Ascending aorta (tissue), 2 donors: ENCODE results near the gene CD300C. TPM values are rescaled to one million over a fixed set of nuclear protein-coding genes. Genes with fewer than 3 reads are reported as not detected.

Experiments
- DNase-seq, 2 donors: peaks; one replicate each; pipeline ENCODE4 v3.0.0-alpha.2; 2019; ENCODE audit warnings: low spot score in 2 of 2
- H3K27ac ChIP-seq, 2 donors: fragments of 200-600 bp; sonication (generic); one replicate each; pipeline ENCODE4 v1.5.1; 2016 to 2017; ENCODE audit warnings: mild to moderate bottlenecking in 1 of 2
- H3K27me3 ChIP-seq: fragments of 200-600 bp; sonication (generic); one replicate; pipeline ENCODE4 v1.5.1; 2017
- H3K36me3 ChIP-seq, 2 donors: fragments of 200-600 bp; sonication (generic); one replicate each; pipeline ENCODE4 v1.5.1; 2016
- H3K4me1 ChIP-seq, 2 donors: fragments of 200-600 bp; sonication (generic); one replicate each; pipeline ENCODE4 v1.5.1; 2016 to 2017; ENCODE audit warnings: mild to moderate bottlenecking in 1 of 2
- H3K4me3 ChIP-seq, 2 donors: fragments of 200-600 bp; sonication (generic); one replicate each; pipeline ENCODE4 v1.5.1; 2016 to 2017; ENCODE audit warnings: mild to moderate bottlenecking in 1 of 2
- H3K9me3 ChIP-seq, 2 donors: fragments of 200-600 bp; sonication (generic); one replicate each; pipeline ENCODE4 v1.5.1; 2016
- intact Hi-C: fragments of 100-400 bp; cut with DNase I; formaldehyde crosslinking; loops from one replicate; pipeline ENCODE4 v1.15.1; 2023
- total RNA-seq: library from RNA; depleted of rRNA; stranded (reverse); fragments of >200 nt; gene quantifications from one replicate; pipeline ENCODE4 v1.1.0, GENCODE V29; 2016
- TF ChIP-seq, protein P1 (sequence below), 3 experiments: fragments of 200-600 bp in 2 of 3; fragments of 450-650 bp in 1 of 3; sonication (generic) in 2 of 3; IDR thresholded peaks; one replicate each; pipeline ENCODE4 v1.5.1; 2016 to 2019; ENCODE audit warnings: antibody characterized with exemption in 3 of 3, mild to moderate bottlenecking in 1 of 3, moderate library complexity in 1 of 3

Gene CD300C
- total RNA-seq, 1 donor from 2014 or later = not detected

DNA sequence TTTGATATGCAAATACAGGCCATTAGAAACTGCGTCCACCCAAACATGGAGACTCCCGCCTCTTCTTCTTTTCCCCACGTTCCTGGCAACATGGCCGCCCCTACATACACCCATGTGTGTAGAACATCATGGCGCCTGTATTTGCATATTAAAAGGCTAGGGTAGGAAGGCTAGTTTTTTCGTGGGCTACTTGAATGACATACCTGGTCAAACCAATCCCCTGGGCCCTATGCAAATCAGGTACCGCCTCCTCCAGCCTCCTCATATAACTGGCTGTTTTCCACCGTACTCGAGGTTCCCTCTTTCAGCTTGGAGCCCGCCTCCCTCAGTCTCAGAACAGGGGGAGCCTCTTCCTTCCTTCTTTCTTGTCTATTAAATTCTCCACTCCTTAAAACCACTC lies 13.8 kb downstream of the CD300C start:
- H3K27ac ChIP-seq = no peak overlapping the region
- H3K4me1 ChIP-seq = no peaks in the 10 kb centered on the region
- no peaks in the 10 kb centered on the region for H3K27me3 ChIP-seq
- TF ChIP-seq, protein P1, sequence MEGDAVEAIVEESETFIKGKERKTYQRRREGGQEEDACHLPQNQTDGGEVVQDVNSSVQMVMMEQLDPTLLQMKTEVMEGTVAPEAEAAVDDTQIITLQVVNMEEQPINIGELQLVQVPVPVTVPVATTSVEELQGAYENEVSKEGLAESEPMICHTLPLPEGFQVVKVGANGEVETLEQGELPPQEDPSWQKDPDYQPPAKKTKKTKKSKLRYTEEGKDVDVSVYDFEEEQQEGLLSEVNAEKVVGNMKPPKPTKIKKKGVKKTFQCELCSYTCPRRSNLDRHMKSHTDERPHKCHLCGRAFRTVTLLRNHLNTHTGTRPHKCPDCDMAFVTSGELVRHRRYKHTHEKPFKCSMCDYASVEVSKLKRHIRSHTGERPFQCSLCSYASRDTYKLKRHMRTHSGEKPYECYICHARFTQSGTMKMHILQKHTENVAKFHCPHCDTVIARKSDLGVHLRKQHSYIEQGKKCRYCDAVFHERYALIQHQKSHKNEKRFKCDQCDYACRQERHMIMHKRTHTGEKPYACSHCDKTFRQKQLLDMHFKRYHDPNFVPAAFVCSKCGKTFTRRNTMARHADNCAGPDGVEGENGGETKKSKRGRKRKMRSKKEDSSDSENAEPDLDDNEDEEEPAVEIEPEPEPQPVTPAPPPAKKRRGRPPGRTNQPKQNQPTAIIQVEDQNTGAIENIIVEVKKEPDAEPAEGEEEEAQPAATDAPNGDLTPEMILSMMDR (IDR thresholded peaks at IDR 0.05) = no peak
- H3K4me3 ChIP-seq = no peak overlapping the region
- intact Hi-C loops = no loop called here
- H3K9me3 ChIP-seq = peaks cover 0 to 4% of the 10 kb centered on the region in 2 donors
- peak in 1 of 2 donors; percentile 77 for DNase-seq
- no peaks in the 10 kb centered on the region for H3K36me3 ChIP-seq

DNA sequence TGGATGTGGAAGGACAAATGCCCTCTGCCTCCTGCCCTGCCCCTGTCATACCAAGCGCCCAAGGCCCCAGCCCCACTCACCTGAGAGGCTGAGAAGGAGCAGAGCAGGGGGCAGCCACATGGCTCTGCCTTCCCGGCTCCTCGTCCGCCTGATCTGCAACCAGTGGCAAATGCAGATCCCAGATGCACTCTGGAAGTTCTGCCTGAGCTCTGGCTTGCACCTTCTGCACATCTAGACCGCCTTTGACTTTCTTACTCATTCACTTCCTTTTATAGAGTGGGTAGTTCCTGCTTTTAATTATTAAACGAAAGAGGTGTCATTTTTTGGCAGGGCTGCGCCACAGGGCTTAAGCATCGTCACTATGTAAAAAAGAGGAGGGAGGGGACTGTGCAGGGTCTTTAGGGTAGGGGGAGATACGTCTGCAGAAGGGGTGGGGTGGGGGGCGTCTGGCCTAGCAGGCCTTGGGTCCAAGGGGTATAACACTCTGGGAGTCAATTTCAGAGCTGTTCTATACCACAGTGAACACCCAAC lies 14.6 kb downstream of the CD300C start, which contains the start of gene CD300LB:
TSS of gene CD300LB (minus strand) at position 245 of the 531 bp plus-strand sequence. CDS start at position 120, 125 bp downstream.
- H3K27me3 ChIP-seq = no peaks in the 10 kb centered on the region
- TF ChIP-seq, protein P1 (IDR thresholded peaks at IDR 0.05) = no peak
- DNase-seq = peak in 1 of 2 donors; percentile 47

DNA sequence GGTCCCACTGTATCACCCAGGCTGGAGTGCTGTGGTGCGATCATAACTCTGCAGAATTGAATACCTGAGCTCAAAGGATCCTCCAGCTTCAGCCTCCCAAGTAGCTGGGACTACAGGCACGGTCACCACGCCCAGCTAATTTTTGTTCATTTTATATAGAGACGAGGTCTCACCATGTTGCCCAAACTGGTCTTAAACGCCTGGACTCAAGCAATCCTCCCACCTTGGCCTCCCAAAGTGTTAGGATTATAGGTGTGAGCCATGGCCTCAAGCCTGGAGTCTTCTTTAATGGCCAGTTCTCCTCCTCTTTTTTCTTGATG lies 15.1 kb downstream of the CD300C start:
- Histone ChIP-seq H3K4me1 (no peaks in the 10 kb centered on the region), H3K36me3 (no peaks in the 10 kb centered on the region), H3K27me3 (no peaks in the 10 kb centered on the region), H3K9me3 (peaks cover 0 to 3% of the 10 kb centered on the region in 2 donors), H3K27ac (no peak overlapping the region), H3K4me3 (no peak overlapping the region)
- DNase-seq = no peak
- TF ChIP-seq, protein P1 (IDR thresholded peaks at IDR 0.05) = no peak
- intact Hi-C loops = no loop called here

More for the DNA sequence above, 14.6 kb downstream of the CD300C start, which contains the start of gene CD300LB:
- H3K4me3 ChIP-seq = no peak within 1 kb of the TSS
- intact Hi-C loops = no loop called here
- no peaks in the 10 kb centered on the region for H3K36me3 ChIP-seq
- H3K27ac ChIP-seq = no peak within 1 kb of the TSS
- peaks cover 0 to 4% of the 10 kb centered on the region in 2 donors for H3K9me3 ChIP-seq
- no peaks in the 10 kb centered on the region for H3K4me1 ChIP-seq

DNA sequence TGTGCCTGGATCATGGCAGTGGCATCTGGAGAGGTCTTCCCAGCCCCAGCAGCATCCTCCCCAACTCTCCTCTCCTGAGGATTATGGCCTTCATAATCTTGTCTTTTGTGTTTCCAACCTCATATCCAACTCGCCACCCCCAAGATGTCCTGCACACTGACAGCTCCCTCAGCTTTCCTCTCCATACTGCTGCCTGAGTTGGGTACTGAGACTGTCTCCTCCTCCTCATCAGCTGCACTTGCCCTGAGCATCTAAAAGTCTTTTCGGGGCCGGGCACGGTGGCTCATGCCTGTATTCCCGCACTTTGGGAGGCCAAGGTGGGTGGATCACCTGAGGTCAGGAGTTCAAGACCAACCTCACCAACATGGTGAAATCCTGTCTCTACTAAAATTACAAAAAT lies 16.7 kb downstream of the CD300C start:
- DNase-seq = no peak

DNA sequence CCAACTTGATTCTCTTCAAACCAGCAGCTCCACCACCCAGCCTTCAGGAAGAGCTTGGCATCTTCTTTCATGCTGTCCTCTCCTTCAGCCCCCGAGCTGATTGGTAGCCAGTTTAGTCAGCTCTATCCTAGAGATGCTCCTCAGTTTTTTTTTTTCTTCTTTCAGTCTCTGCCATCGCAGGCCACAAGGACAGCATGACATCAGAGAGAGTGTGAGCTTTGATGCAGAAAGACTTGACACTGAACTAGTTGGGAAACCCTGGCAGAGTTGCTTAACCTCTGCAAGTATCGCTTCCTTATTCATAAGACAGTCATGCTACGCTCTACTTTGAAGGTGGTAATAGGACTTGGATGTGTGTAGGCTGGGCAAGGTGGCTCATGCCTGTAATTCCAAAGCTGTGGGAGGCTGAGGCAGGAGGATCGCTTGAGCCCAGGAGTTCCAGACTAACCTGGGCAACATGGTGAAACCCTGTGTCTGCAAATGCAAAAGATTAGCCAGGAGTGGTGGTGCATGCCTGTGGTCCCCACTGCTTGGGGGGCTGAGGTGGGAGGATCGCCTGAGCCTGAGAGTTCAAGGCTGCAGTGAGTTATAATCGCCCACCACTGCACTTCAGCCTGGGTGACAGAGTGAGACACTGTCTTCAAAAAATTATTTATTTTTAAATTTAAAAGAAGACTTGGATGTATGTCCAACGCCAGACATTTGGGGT lies 17.3 kb downstream of the CD300C start:
- H3K27ac ChIP-seq = no peak overlapping the region
- no peak overlapping the region for H3K4me3 ChIP-seq
- H3K36me3 ChIP-seq = no peaks in the 10 kb centered on the region
- peak in 1 of 2 donors; percentile 69 for DNase-seq
- H3K27me3 ChIP-seq = no peaks in the 10 kb centered on the region
- H3K4me1 ChIP-seq = no peaks in the 10 kb centered on the region
- TF ChIP-seq, protein P1 (IDR thresholded peaks at IDR 0.05) = no peak
- no peaks in the 10 kb centered on the region for H3K9me3 ChIP-seq
- intact Hi-C loops = no loop called here

More for the DNA sequence above, 16.7 kb downstream of the CD300C start:
- Histone ChIP-seq H3K27ac (no peak overlapping the region), H3K36me3 (no peaks in the 10 kb centered on the region), H3K9me3 (no peaks in the 10 kb centered on the region), H3K4me3 (no peak overlapping the region), H3K4me1 (no peaks in the 10 kb centered on the region), H3K27me3 (no peaks in the 10 kb centered on the region)
- TF ChIP-seq, protein P1 (IDR thresholded peaks at IDR 0.05) = no peak
- intact Hi-C loops = no loop called here
